Activated effector memory CD4-positive, alpha-beta T cell treated with Interleukin-2 at 50 U/mL for 16 hours (primary cell): ENCODE data around the gene CDCP2.
"Not testable (repeated sequence)": the region's sequence is repeated elsewhere in the genome, so short reads cannot be mapped to it uniquely, and the experiment has no call there.

Source experiments
- DNase-seq: peaks from one replicate; pipeline ENCODE4 v3.0.0-alpha.2; 2020

Gene CDCP2

GRCh38 chr1:54114001-54114400, 38.8 kb downstream of the CDCP2 start:
- DNase-seq = no peak

GRCh38 chr1:54112705-54113368, 40.0 kb downstream of the CDCP2 start:
- no peak for DNase-seq

GRCh38 chr1:54112027-54112426, 40.8 kb downstream of the CDCP2 start:
- no peak for DNase-seq

- no peak for DNase-seq
Observed at GRCh38 chr1:54111624-54112023, 41.2 kb downstream of the CDCP2 start.

- no peak for DNase-seq
Observed at GRCh38 chr1:54110996-54111395, 41.8 kb downstream of the CDCP2 start.

- no peak for DNase-seq
Observed at GRCh38 chr1:54109129-54110090, 43.4 kb downstream of the CDCP2 start.

GRCh38 chr1:54108156-54108555, 44.6 kb downstream of the CDCP2 start:
- no peak for DNase-seq

- DNase-seq = no peak
Observed at GRCh38 chr1:54107131-54107530, 45.7 kb downstream of the CDCP2 start.

GRCh38 chr1:54105736-54106269, 47.0 kb downstream of the CDCP2 start:
- DNase-seq = no peak

GRCh38 chr1:54105080-54105479, 47.7 kb downstream of the CDCP2 start:
- no peak for DNase-seq

GRCh38 chr1:54104613-54105012, 48.2 kb downstream of the CDCP2 start:
- DNase-seq = not testable (repeated sequence)

- no peak for DNase-seq
Observed at GRCh38 chr1:54103414-54103813, 49.4 kb downstream of the CDCP2 start.

- no peak for DNase-seq
Observed at GRCh38 chr1:54100500-54100899, 52.3 kb downstream of the CDCP2 start.

- no peak for DNase-seq
Observed at GRCh38 chr1:54099061-54099610, 53.7 kb downstream of the CDCP2 start.

- DNase-seq = no peak
Observed at GRCh38 chr1:54096877-54097240, 55.9 kb downstream of the CDCP2 start.

- DNase-seq = no peak
Observed at GRCh38 chr1:54096227-54096876, 56.4 kb downstream of the CDCP2 start.

GRCh38 chr1:54095546-54096226, 57.1 kb downstream of the CDCP2 start:
- DNase-seq = no peak

GRCh38 chr1:54094730-54095105, 58.1 kb downstream of the CDCP2 start:
- DNase-seq = not testable (repeated sequence)

GRCh38 chr1:54094001-54094729, 58.6 kb downstream of the CDCP2 start:
- DNase-seq = no peak

- no peak for DNase-seq
Observed at GRCh38 chr1:54091666-54092065, 61.1 kb downstream of the CDCP2 start.

- DNase-seq = no peak
Observed at GRCh38 chr1:54088385-54088784, 64.4 kb downstream of the CDCP2 start.

- DNase-seq = no peak
Observed at GRCh38 chr1:54086754-54087153, 66.0 kb downstream of the CDCP2 start.
